Ectodermal cell (in vitro differentiated cells): ENCODE data around the gene PPRC1. TPM values are rescaled to one million over a fixed set of nuclear protein-coding genes. Genes with fewer than 3 reads are reported as not detected.
A peak's percentile ranks its signal among the peaks of the same experiment; 100 is the strongest.

Source experiments
- H3K27ac ChIP-seq: 2 replicates; pipeline ENCODE4 v1.7.0; 2013; ENCODE audit warnings: mild to moderate bottlenecking, low read depth, low read length; ENCODE audit not compliant: insufficient read depth, poor library complexity, severe bottlenecking
- H3K27me3 ChIP-seq: 2 replicates; pipeline ENCODE4 v1.7.0; 2013; ENCODE audit warnings: mild to moderate bottlenecking, low read length; ENCODE audit not compliant: insufficient read depth, control insufficient read depth, poor library complexity, severe bottlenecking
- H3K36me3 ChIP-seq: one replicate; pipeline ENCODE4 v1.7.0; 2013; ENCODE audit warnings: low read length; ENCODE audit not compliant: control insufficient read depth, insufficient read depth
- H3K4me1 ChIP-seq: one replicate; pipeline ENCODE4 v1.7.0; 2013; ENCODE audit warnings: low read length; ENCODE audit not compliant: control insufficient read depth, insufficient read depth
- H3K4me3 ChIP-seq: 2 replicates; pipeline ENCODE4 v1.7.0; 2013; ENCODE audit warnings: low read depth, low read length, control low read depth; ENCODE audit not compliant: insufficient read depth
- H3K9me3 ChIP-seq: 2 replicates; pipeline ENCODE4 v1.7.0; 2013; ENCODE audit warnings: mild to moderate bottlenecking, low read length, moderate library complexity; ENCODE audit not compliant: control insufficient read depth
- WGBS, 2 experiments: methylation state at CpG; one replicate each; pipeline ENCODE4 v1.1.7; 2013; ENCODE audit warnings: missing lambda C conversion rate in 2 of 2; 5-methylcytosine and 5-hydroxymethylcytosine counted together
- polyA plus RNA-seq, 4 experiments: library from polyadenylated mRNA; stranded (reverse); fragments of 50-300 nt; gene quantifications; one replicate each; pipeline ENCODE4 v1.2.3, GENCODE V29; 2013

The PPRC1 gene, protein sequence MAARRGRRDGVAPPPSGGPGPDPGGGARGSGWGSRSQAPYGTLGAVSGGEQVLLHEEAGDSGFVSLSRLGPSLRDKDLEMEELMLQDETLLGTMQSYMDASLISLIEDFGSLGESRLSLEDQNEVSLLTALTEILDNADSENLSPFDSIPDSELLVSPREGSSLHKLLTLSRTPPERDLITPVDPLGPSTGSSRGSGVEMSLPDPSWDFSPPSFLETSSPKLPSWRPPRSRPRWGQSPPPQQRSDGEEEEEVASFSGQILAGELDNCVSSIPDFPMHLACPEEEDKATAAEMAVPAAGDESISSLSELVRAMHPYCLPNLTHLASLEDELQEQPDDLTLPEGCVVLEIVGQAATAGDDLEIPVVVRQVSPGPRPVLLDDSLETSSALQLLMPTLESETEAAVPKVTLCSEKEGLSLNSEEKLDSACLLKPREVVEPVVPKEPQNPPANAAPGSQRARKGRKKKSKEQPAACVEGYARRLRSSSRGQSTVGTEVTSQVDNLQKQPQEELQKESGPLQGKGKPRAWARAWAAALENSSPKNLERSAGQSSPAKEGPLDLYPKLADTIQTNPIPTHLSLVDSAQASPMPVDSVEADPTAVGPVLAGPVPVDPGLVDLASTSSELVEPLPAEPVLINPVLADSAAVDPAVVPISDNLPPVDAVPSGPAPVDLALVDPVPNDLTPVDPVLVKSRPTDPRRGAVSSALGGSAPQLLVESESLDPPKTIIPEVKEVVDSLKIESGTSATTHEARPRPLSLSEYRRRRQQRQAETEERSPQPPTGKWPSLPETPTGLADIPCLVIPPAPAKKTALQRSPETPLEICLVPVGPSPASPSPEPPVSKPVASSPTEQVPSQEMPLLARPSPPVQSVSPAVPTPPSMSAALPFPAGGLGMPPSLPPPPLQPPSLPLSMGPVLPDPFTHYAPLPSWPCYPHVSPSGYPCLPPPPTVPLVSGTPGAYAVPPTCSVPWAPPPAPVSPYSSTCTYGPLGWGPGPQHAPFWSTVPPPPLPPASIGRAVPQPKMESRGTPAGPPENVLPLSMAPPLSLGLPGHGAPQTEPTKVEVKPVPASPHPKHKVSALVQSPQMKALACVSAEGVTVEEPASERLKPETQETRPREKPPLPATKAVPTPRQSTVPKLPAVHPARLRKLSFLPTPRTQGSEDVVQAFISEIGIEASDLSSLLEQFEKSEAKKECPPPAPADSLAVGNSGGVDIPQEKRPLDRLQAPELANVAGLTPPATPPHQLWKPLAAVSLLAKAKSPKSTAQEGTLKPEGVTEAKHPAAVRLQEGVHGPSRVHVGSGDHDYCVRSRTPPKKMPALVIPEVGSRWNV (N-terminal part only)
- polyA plus RNA-seq (2013, experiment 1 of 4) = 43.4 TPM
- polyA plus RNA-seq (2013, experiment 2 of 4) = 49.1 TPM
- polyA plus RNA-seq (2013, experiment 3 of 4) = 31.6 TPM
- polyA plus RNA-seq (2013, experiment 4 of 4) = 33.1 TPM

DNA sequence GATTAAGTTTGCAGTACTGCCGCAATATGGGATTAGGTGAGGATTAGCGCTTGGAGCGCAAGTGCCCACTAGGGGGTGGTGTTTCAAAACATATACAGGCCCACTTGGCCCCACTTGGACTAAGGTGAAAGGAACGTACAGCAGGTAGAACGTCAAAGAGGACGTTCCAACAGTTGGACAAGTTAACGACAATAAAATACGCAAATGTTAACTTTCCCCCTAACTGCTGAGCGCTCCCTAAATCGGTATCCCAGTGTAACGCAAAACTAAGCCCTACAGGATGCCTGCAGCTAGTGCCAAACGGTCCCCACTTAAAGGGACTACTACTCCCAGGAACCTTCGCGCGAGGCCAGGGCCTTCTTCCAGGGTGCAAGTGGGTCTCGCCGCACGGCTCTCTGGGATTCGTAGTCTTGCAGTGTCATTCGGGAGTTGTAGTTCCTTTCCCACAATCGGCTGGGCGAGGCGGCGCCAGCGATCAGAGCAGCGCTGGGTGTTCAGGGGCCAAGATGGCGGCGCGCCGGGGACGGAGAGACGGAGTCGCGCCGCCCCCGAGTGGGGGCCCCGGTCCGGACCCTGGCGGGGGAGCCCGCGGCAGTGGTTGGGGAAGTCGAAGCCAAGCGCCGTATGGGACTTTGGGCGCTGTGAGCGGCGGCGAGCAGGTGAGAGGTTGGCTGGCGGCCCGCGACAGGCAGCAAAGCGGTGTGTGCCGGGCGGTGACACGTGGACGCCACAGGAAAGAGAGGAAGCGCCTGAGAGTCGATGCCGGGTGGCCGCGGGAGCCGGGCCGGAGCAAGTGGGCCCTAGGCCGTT is at the start of gene PPRC1:
TSS of gene PPRC1 (plus strand) at position 478 of the 810 bp plus-strand sequence. CDS start at position 507, 29 bp downstream.
- H3K4me1 ChIP-seq = peaks cover 17% of the 10 kb centered on the region
- H3K4me3 ChIP-seq = peak within 1 kb of the TSS; percentile 94
- peak within 1 kb of the TSS; percentile 70 for H3K27ac ChIP-seq
- WGBS, 2 experiments = 1% methylated on average over 64 of the region's 64 CpGs
- no peaks in the 10 kb centered on the region for H3K9me3 ChIP-seq
- H3K36me3 ChIP-seq = peaks cover 5% of the 10 kb centered on the region
- no peaks in the 10 kb centered on the region for H3K27me3 ChIP-seq

DNA sequence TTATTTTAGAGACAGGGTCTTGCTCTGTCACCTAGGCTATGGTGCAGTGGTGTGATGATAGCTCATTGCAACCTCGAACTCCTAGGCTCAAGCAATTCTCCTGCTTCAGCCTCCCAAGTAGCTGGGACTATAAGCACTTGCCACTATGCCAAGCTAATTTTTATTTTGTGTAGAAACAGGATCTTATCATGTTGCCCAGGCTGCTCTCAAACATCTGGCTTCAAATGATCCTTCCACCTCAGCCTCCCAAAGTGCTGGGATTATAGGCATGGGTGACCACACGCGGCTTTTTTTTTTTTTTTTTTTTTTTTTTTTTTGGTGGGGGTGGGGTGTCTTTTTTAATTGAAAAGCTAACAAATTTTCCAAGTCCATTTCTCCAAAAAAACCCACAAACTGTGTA is 49.3 kb upstream of the PPRC1 start:
- H3K36me3 ChIP-seq = no peaks in the 10 kb centered on the region
- H3K4me1 ChIP-seq = no peaks in the 10 kb centered on the region
- H3K27ac ChIP-seq = no peak overlapping the region
- no peaks in the 10 kb centered on the region for H3K9me3 ChIP-seq
- H3K27me3 ChIP-seq = no peaks in the 10 kb centered on the region
- no peak overlapping the region for H3K4me3 ChIP-seq
- WGBS, 2 experiments = 94 to 100% methylated on average over 1 of the region's 3 CpGs

DNA sequence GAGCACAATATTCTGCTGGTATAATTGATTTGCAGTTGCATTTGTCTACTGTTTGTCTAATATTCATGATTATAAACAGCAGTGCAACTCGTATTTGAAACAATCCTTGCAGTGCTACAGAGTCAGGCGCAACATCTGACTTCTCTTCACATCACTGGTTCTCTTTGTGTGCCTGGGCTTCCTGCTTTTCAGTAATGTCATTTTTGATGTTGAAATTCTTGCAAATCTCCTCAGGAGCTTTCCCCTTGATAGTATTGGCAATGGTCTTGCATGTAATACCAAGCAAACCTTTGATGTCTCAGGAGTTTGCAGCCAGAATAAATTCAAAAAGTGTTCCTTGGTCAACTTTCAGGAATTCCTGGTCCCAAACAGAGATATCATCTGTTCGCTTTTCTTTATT is 47.5 kb upstream of the PPRC1 start:
- Histone ChIP-seq H3K4me1 (no peaks in the 10 kb centered on the region), H3K27ac (no peak overlapping the region), H3K36me3 (no peaks in the 10 kb centered on the region), H3K4me3 (no peak overlapping the region), H3K9me3 (no peaks in the 10 kb centered on the region), H3K27me3 (no peaks in the 10 kb centered on the region)
- 92% methylated on average over 3 of the region's 3 CpGs for WGBS, 2 experiments

DNA sequence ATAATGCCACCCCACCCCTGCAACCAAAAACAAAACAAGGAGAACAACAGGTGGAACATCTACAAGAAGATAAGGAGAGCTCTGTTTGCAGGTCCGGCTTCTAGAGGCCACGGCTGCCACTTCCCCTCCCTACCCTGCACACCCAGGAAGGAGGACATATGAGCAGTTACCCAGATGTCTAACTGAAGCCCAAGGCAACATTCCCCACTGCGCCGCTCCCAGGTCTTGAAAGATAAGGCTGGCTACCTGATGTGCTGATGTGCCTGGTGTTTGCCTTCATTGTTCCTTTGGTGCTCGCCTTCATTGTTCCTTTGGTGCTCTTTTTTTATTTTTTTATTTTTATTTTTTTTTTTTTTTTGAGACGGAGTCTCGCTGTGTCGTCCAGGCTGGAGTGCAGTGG is 46.6 kb upstream of the PPRC1 start:
- 92 to 96% methylated on average over 7 to 8 of the region's 8 CpGs for WGBS, 2 experiments
- Histone ChIP-seq H3K4me3 (no peak overlapping the region), H3K27me3 (no peaks in the 10 kb centered on the region), H3K4me1 (no peaks in the 10 kb centered on the region), H3K36me3 (no peaks in the 10 kb centered on the region), H3K9me3 (no peaks in the 10 kb centered on the region), H3K27ac (no peak overlapping the region)

DNA sequence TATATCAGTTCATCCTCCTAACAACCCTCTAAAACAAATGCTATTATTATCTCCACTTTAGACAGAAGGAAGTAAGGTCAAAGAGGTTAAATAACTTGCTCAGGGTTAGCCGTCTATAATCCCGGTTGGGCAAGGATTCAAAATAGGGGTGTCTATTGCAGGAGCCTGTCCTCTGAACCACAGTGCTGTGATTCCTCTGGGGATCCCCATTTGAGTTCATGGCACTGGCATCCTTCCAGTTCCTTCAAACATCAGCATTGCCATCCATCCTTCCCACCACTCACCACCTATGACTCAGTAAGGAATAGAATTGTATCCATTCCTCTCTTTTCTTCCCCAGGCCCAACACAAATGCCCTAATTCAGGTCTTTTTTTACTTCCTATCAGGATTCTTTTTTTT is 42.1 kb upstream of the PPRC1 start:
- WGBS, 2 experiments = 94 to 98% methylated on average over 2 of the region's 2 CpGs
- H3K36me3 ChIP-seq = no peaks in the 10 kb centered on the region
- no peaks in the 10 kb centered on the region for H3K4me1 ChIP-seq
- H3K27ac ChIP-seq = no peak overlapping the region
- H3K9me3 ChIP-seq = no peaks in the 10 kb centered on the region
- H3K4me3 ChIP-seq = no peak overlapping the region
- H3K27me3 ChIP-seq = no peaks in the 10 kb centered on the region

DNA sequence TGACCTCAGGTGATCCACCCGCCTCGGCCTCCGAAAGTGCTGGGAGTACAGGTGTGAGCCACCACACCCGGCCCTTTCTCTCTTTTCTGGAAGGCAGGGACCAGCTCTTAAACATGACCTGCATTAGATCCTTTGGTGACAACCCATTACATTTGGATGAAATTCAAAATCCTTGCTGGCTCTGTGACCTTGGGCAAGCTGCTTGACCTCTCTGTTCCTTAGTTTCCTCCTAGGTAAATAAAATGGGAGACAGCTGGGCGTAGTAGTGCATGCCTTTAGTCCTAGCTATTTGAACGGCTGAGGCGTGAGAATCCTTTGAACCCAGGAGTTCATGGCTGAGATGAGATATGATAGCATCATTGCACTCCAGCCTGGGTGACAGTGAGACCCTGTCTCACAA is 36.4 kb upstream of the PPRC1 start:
- Histone ChIP-seq H3K27ac (no peak overlapping the region), H3K27me3 (no peaks in the 10 kb centered on the region), H3K4me3 (no peak overlapping the region), H3K36me3 (no peaks in the 10 kb centered on the region), H3K9me3 (no peaks in the 10 kb centered on the region), H3K4me1 (no peaks in the 10 kb centered on the region)
- WGBS, 2 experiments = 95 to 98% methylated on average over 7 of the region's 7 CpGs

DNA sequence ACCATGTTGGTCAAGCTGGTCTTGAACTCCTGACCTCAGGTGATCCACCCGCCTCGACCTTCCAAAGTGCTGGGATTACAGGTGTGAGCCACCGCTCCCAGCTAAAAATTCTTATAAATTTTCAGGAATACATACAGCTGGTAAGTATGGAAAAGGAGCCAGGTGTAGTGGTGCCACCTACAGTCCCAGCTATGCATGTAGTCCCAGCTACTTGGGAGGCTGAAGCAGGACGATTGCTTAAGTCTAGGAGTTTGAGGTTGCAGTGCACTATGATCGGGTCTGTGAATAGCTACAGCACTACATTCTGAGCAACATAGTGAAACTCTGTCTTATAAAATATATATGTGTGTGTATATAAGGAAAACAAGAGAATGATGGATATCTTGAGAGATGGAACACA is 31.7 kb upstream of the PPRC1 start:
- H3K36me3 ChIP-seq = no peaks in the 10 kb centered on the region

DNA sequence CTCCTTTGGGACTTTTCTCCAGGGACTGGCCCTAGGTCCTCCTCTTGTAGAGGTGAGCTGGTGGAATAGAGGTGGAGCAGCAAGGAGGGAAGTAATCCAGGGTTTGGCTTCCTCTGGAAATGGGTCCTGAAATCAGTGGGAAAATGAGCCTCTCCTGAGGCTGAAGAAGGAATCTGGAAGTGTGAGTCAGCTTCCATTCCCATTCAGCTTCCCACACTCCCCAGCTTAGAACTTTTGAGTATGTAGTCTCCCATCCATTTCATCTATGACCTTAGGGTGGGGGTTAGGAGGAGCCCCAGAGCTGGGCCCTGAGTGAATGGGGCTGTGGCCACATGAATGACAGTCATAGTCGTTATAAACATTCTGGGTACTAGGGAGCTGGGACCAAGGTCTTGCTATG is 30.4 kb upstream of the PPRC1 start:
- 91 to 96% methylated on average over 1 of the region's 1 CpG for WGBS, 2 experiments
- H3K27me3 ChIP-seq = no peaks in the 10 kb centered on the region
- H3K27ac ChIP-seq = no peak overlapping the region
- no peaks in the 10 kb centered on the region for H3K36me3 ChIP-seq
- H3K4me3 ChIP-seq = no peak overlapping the region
- no peaks in the 10 kb centered on the region for H3K4me1 ChIP-seq
- no peaks in the 10 kb centered on the region for H3K9me3 ChIP-seq

More for the DNA sequence above, 31.7 kb upstream of the PPRC1 start:
- Histone ChIP-seq H3K4me1 (no peaks in the 10 kb centered on the region), H3K27me3 (no peaks in the 10 kb centered on the region), H3K9me3 (no peaks in the 10 kb centered on the region), H3K4me3 (no peak overlapping the region), H3K27ac (no peak overlapping the region)
- WGBS, 2 experiments = 92 to 93% methylated on average over 5 of the region's 5 CpGs

DNA sequence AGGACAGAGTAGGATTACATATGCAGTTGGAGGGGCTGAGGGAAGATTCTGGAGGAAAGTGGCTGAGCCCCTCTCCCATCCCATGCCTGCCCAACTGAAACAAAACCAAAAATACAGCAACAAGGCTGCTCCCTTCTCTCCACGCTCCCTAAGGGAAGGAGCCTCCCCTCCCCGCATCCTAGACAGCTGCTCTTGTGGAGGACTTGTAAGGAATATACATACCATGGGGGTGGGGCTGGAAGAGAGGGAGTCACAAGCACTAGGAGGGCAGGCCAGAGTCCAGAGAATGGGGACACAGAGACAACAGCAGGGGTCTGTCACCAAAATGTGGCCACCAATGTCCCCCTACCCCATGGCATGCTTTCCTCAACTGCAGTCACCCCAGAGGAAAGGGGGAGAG is 25.8 kb upstream of the PPRC1 start:
- no peak overlapping the region for H3K4me3 ChIP-seq
- no peaks in the 10 kb centered on the region for H3K9me3 ChIP-seq
- H3K36me3 ChIP-seq = peaks cover 36% of the 10 kb centered on the region
- no peak overlapping the region for H3K27ac ChIP-seq
- no peaks in the 10 kb centered on the region for H3K27me3 ChIP-seq
- WGBS, 2 experiments = 70 to 90% methylated on average over 2 of the region's 2 CpGs
- H3K4me1 ChIP-seq = no peaks in the 10 kb centered on the region
